HCT116 (cell line): ENCODE measurements around the gene SLC35G2. TPM values are rescaled to one million over a fixed set of nuclear protein-coding genes. Genes with fewer than 3 reads are reported as not detected.

ENCODE experiments used
- ATAC-seq: fragments of 200-7000 bp; cut with Tn5 transposase; 2 replicates; pipeline ENCODE4 v1.9.1; 2020; ENCODE audit warnings: mild to moderate bottlenecking, moderate library complexity
- Bru-seq: library from RNA; stranded (reverse); fragments of 400-500 nt; gene quantifications from one replicate; lab custom pipeline; 2021; lab: Mats Ljungman, UMichigan
- BruChase-seq, 2 experiments: library from RNA; stranded (reverse); fragments of 400-500 nt; gene quantifications; one replicate each; lab custom pipeline; 2021; lab: Mats Ljungman, UMichigan
- BruUV-seq: library from RNA; stranded (reverse); fragments of 400-500 nt; replicated peaks from 2 replicates; lab custom pipeline; 2021; lab: Mats Ljungman, UMichigan
- CTCF ChIA-PET: fragments of 300-600 bp; sonication (Branson Sonifier 250); formaldehyde crosslinking; loops from one replicate; lab custom pipeline; 2021; ENCODE audit warnings: antibody characterized with exemption; lab: Charles Lee
- POLR2A ChIA-PET: fragments of 300-600, 350-600 bp; sonication (Branson Sonifier 250); formaldehyde crosslinking; loops from one replicate; lab custom pipeline; 2021; ENCODE audit warnings: antibody characterized with exemption; lab: Charles Lee
- RAD21 ChIA-PET, 2 experiments: fragments of 300-600 bp; sonication (Branson Sonifier 250); formaldehyde crosslinking; loops; one replicate each; lab custom pipeline; 2023; ENCODE audit warnings: low total read pairs in 2 of 2; ENCODE audit not compliant: uncharacterized antibody in 2 of 2, unreplicated experiment in 2 of 2, low non-redundant PET in 1 of 2; lab: Charles Lee
- DNase-seq: peaks from one replicate; pipeline ENCODE4 v3.0.0-alpha.2; 2010; ENCODE audit warnings: low read depth, low spot score
- H2AFZ ChIP-seq: fragments of 200-600 bp; shearing (Covaris generic), sonication (generic); 2 replicates; pipeline ENCODE4 v1.6.1; 2017; ENCODE audit warnings: low read depth, mixed run types, mixed read lengths, antibody characterized with exemption, low read length; ENCODE audit not compliant: poor library complexity, severe bottlenecking
- H3K27ac ChIP-seq: 2 replicates; pipeline ENCODE4 v1.5.1; 2012; ENCODE audit warnings: low read depth, low read length
- H3K27me3 ChIP-seq: fragments of 200-600 bp; sonication (generic); 2 replicates; pipeline ENCODE4 v1.6.1; 2016; ENCODE audit warnings: mixed run types, low read length, mixed read lengths; ENCODE audit not compliant: insufficient read depth
- H3K36me3 ChIP-seq, 2 experiments: fragments of 200-500 bp in 1 of 2; fragments of 200-600 bp in 1 of 2; sonication (Bioruptor generic) in 1 of 2; sonication (generic) in 1 of 2; 2 replicates each; pipeline versions ENCODE4 v1.5.1 to v1.6.1; 2014 to 2016; ENCODE audit warnings: low read length in 2 of 2, inconsistent platforms in 1 of 2, mixed read lengths in 1 of 2, mixed run types in 1 of 2; ENCODE audit not compliant: insufficient read depth in 2 of 2, control insufficient read depth in 1 of 2
- H3K4me1 ChIP-seq, 2 experiments: fragments of 200-600 bp in 1 of 2; sonication (generic) in 1 of 2; 2 replicates each; pipeline versions ENCODE4 v1.5.1 to v1.6.1; 2012 to 2017; ENCODE audit warnings: low read length in 2 of 2, inconsistent platforms in 1 of 2, mild to moderate bottlenecking in 1 of 2, mixed read lengths in 1 of 2, mixed run types in 1 of 2, moderate library complexity in 1 of 2; ENCODE audit not compliant: insufficient read depth in 2 of 2, control insufficient read depth in 1 of 2
- H3K4me2 ChIP-seq: fragments of 200-600 bp; sonication (generic); 2 replicates; pipeline ENCODE4 v1.6.1; 2017; ENCODE audit warnings: mixed run types, low read length, mixed read lengths
- H3K4me3 ChIP-seq, 2 experiments: fragments of 200-600 bp in 1 of 2; sonication (generic) in 1 of 2; replicated peaks in 1 of 2; 2 replicates each; pipeline ENCODE4 v1.5.1; 2011 to 2016; ENCODE audit warnings: low read length in 2 of 2, control low read depth in 1 of 2, low read depth in 1 of 2, mild to moderate bottlenecking in 1 of 2, mixed read lengths in 1 of 2, mixed run types in 1 of 2
- H3K79me2 ChIP-seq: fragments of 200-600 bp; sonication (generic); 2 replicates; pipeline ENCODE4 v1.6.1; 2017; ENCODE audit warnings: mild to moderate bottlenecking, mixed run types, low read length, moderate library complexity, mixed read lengths; ENCODE audit not compliant: insufficient read depth
- H3K9ac ChIP-seq: fragments of 200-600 bp; sonication (generic); 2 replicates; pipeline ENCODE4 v1.6.1; 2016; ENCODE audit warnings: low read length, mixed read lengths
- H3K9me2 ChIP-seq: fragments of 200-600 bp; sonication (generic), shearing (Covaris generic); 2 replicates; pipeline ENCODE4 v1.6.1; 2017; ENCODE audit warnings: mixed run types, mild to moderate bottlenecking, moderate library complexity; ENCODE audit not compliant: insufficient read depth
- H3K9me3 ChIP-seq, 2 experiments: fragments of 200-500 bp in 1 of 2; fragments of 200-600 bp in 1 of 2; sonication (Bioruptor generic) in 1 of 2; sonication (generic) in 1 of 2; 2 replicates each; pipeline ENCODE4 v1.6.1; 2014 to 2017; ENCODE audit warnings: low read length in 2 of 2, mixed read lengths in 2 of 2, inconsistent platforms in 1 of 2, low read depth in 1 of 2, mild to moderate bottlenecking in 1 of 2, mixed run types in 1 of 2, moderate library complexity in 1 of 2; ENCODE audit not compliant: control insufficient read depth in 1 of 2, insufficient read depth in 1 of 2
- H4K20me1 ChIP-seq: fragments of 200-600 bp; sonication (generic), shearing (Covaris generic); 2 replicates; pipeline ENCODE4 v1.6.1; 2017; ENCODE audit warnings: mixed run types, mild to moderate bottlenecking, moderate library complexity; ENCODE audit not compliant: insufficient read depth
- ATF3 ChIP-seq: IDR thresholded peaks from 2 replicates; pipeline ENCODE4 v1.6.1; 2012
- CEBPB ChIP-seq: IDR thresholded peaks from 2 replicates; pipeline ENCODE4 v1.6.1; 2012; ENCODE audit warnings: low read depth
- EGR1 ChIP-seq: IDR thresholded peaks from 2 replicates; pipeline ENCODE4 v1.6.1; 2012; ENCODE audit warnings: low read depth
- ELF1 ChIP-seq: IDR thresholded peaks from 2 replicates; pipeline ENCODE4 v1.6.1; 2012; ENCODE audit warnings: low read depth, borderline replicate concordance
- EZH2 ChIP-seq: fragments of 200-600 bp; sonication (generic); IDR thresholded peaks from 2 replicates; pipeline ENCODE4 v1.6.1; 2017; ENCODE audit warnings: antibody characterized with exemption, mixed run types
- EZH2phosphoT487 ChIP-seq: fragments of 200-600 bp; IDR thresholded peaks from 2 replicates; pipeline ENCODE4 v1.6.1; 2018; ENCODE audit warnings: antibody characterized with exemption, borderline replicate concordance
- FOSL1 ChIP-seq: IDR thresholded peaks from 2 replicates; pipeline ENCODE4 v1.6.1; 2012; ENCODE audit warnings: low read depth
- JUND ChIP-seq: IDR thresholded peaks from 2 replicates; pipeline ENCODE4 v1.6.1; 2012
- POLR2A ChIP-seq: IDR thresholded peaks from 2 replicates; pipeline ENCODE4 v1.7.0; 2011; ENCODE audit warnings: borderline replicate concordance; ENCODE audit not compliant: insufficient read depth, insufficient read length; ENCODE audit errors: extremely low read depth
- POLR2AphosphoS5 ChIP-seq: IDR thresholded peaks from 2 replicates; pipeline ENCODE4 v1.6.1; 2011; ENCODE audit warnings: mild to moderate bottlenecking, low read depth, low read length, moderate library complexity
- SIN3A ChIP-seq: IDR thresholded peaks from 2 replicates; pipeline ENCODE4 v1.6.1; 2012; ENCODE audit warnings: low read depth
- SP1 ChIP-seq: IDR thresholded peaks from 2 replicates; pipeline ENCODE4 v1.6.1; 2012; ENCODE audit warnings: low read depth
- SRF ChIP-seq: IDR thresholded peaks from 2 replicates; pipeline ENCODE4 v1.6.1; 2012; ENCODE audit warnings: low read depth
- YY1 ChIP-seq: IDR thresholded peaks from 2 replicates; pipeline ENCODE4 v1.6.1; 2011; ENCODE audit warnings: low read length, low read depth, moderate library complexity, mild to moderate bottlenecking; ENCODE audit not compliant: insufficient replicate concordance; ENCODE audit errors: extremely low read depth
- ZBTB33 ChIP-seq: IDR thresholded peaks from 2 replicates; pipeline ENCODE4 v1.6.1; 2011; ENCODE audit warnings: mild to moderate bottlenecking, low read length, moderate library complexity; ENCODE audit not compliant: insufficient replicate concordance; ENCODE audit errors: extremely low read depth
- ZFX ChIP-seq: fragments of 450-650 bp; IDR thresholded peaks from 2 replicates; pipeline ENCODE4 v1.6.1; 2017
- intact Hi-C: fragments of 100-400 bp; cut with micrococcal nuclease; formaldehyde crosslinking; loops from 2 replicates; pipeline ENCODE4 v1.10.0; 2022
- long read RNA-seq: library from polyadenylated mRNA; unstranded; transcript quantifications from one replicate; pipeline ENCODE4 v2.0.0, GENCODE V29; 2021; ENCODE audit not compliant: unreplicated experiment
- polyA plus RNA-seq: library from polyadenylated mRNA; unstranded; fragments of >200 nt; gene quantifications from 2 replicates; pipeline ENCODE4 v1.2.1, GENCODE V29; 2012; ENCODE audit warnings: missing spikeins
- total RNA-seq: library from RNA; stranded (reverse); gene quantifications from one replicate; pipeline ENCODE4 v1.2.1, GENCODE V29; 2021; ENCODE audit not compliant: unreplicated experiment

SLC35G2 gene
- total RNA-seq (3.3 TPM), Bru-seq, nascent RNA (percentile 58 among the genes with signal in this experiment), BruChase-seq, experiment 1, labeled RNA remaining after a 6-hour chase (percentile 54 among the genes with signal in this experiment), BruChase-seq, experiment 2, labeled RNA remaining after a 2-hour chase (percentile 58 among the genes with signal in this experiment)
- polyA plus RNA-seq: 2.8 and 2.9 TPM in 2 replicates
- long read RNA-seq, transcript SLC35G2-201 (2 exons, 1,577 nt): major isoform, 5 of 8 reads
- long read RNA-seq, partial matches to known transcripts: 0 of 8 reads
- long read RNA-seq, other reads (novel, unspliced or antisense): 1 of 8 reads

- ChIA-PET POLR2A (no interaction called here), CTCF (no interaction called here), RAD21 (no interaction called here)
- Histone ChIP-seq H3K79me2 (no peaks in the 10 kb centered on the region; the same call in 1 of the 2 replicates), H3K36me3 (no peaks in the 10 kb centered on the region), H3K27ac (peak within 1 kb of the TSS; percentile 61), H3K9me3 (peaks cover 0 to 2% of the 10 kb centered on the region in 2 experiments; a peak in 1 of 4 replicates), H3K4me2 (peak within 1 kb of the TSS; percentile 86), H2AFZ (peak within 1 kb of the TSS; percentile 69), H4K20me1 (no peaks in the 10 kb centered on the region), H3K27me3 (no peaks in the 10 kb centered on the region), H3K4me1 (peaks cover 0 to 20% of the 10 kb centered on the region in 2 experiments; a peak in 2 of 4 replicates), H3K4me3 (peak within 1 kb of the TSS; percentile 56 to 65), H3K9me2 (no peaks in the 10 kb centered on the region), H3K9ac (peak within 1 kb of the TSS; percentile 64)
- TSS peak; percentile 59 for BruUV-seq
- DNase-seq: no peak
- ATAC-seq: peak; percentile 71
- intact Hi-C loops: no loop called here
- no peak for TF ChIP-seq ATF3
- no peak for TF ChIP-seq CEBPB
- no peak for TF ChIP-seq EZH2phosphoT487
- no peak for TF ChIP-seq SP1
- no peak for TF ChIP-seq JUND
- 0 out of 2 replicates have a peak, but pooled peaks have one; percentile 8 for TF ChIP-seq SIN3A
- TF ChIP-seq POLR2A: peak; percentile 44
- no peak for TF ChIP-seq EZH2
- peak; percentile 45; the same call in 1 of the 2 replicates for TF ChIP-seq POLR2AphosphoS5
- no peak for TF ChIP-seq ELF1
- no peak for TF ChIP-seq SRF
- TF ChIP-seq YY1: no peak
- TF ChIP-seq EGR1: peak; percentile 39; the same call in 1 of the 2 replicates
- TF ChIP-seq ZBTB33: no peak
- TF ChIP-seq ZFX: peak; percentile 20; the same call in 1 of the 2 replicates
- no peak for TF ChIP-seq FOSL1
Observed at GRCh38 chr3:136818769-136819391, at the start of gene SLC35G2. TSS of gene SLC35G2 (plus strand) at chr3:136819126. CDS start at chr3:136854461, 35,335 bp downstream.
